ENCODE results near the gene KCNQ4. TPM values are rescaled to one million over a fixed set of nuclear protein-coding genes. Genes with fewer than 3 reads are reported as not detected.

Gene KCNQ4
- total RNA-seq, 1 donor from 2014 or later: 14.5 TPM

- TF ChIP-seq CTCF (IDR thresholded peaks at IDR 0.05): no peak
- Histone ChIP-seq H3K4me3 (peak overlapping the region; percentile 36 to 59), H3K4me1 (peaks cover 31 to 49% of the 10 kb centered on the region in 2 donors), H3K27ac (peak overlapping the region; percentile 84 to 95), H3K27me3 (no peaks in the 10 kb centered on the region), H3K9me3 (no peaks in the 10 kb centered on the region), H3K36me3 (no peaks in the 10 kb centered on the region)
- intact Hi-C loops (cut with DNase I): loop anchor here (5.0 kb wide), 1 partner anchor 109 kb away; the partner anchor contains the start of gene NFYC
- DNase-seq (ENCODE audit: low spot score in 2 of 2): no peak
Observed at GRCh38 chr1:40801742-40802077, 18.1 kb downstream of the KCNQ4 start.

- Histone ChIP-seq H3K36me3 (no peaks in the 10 kb centered on the region), H3K4me1 (peaks cover 31 to 50% of the 10 kb centered on the region in 2 donors), H3K4me3 (peak overlapping the region; percentile 36 to 59), H3K27ac (peak overlapping the region; percentile 84 to 95), H3K9me3 (no peaks in the 10 kb centered on the region), H3K27me3 (no peaks in the 10 kb centered on the region)
- peak; percentile 49 to 92 for DNase-seq (ENCODE audit: low spot score in 2 of 2)
- TF ChIP-seq CTCF (IDR thresholded peaks at IDR 0.05): no peak
- intact Hi-C loops (cut with DNase I): loop anchor here (5.0 kb wide), 1 partner anchor 110 kb away; the partner anchor contains the start of gene NFYC
Observed at GRCh38 chr1:40802078-40802741, 18.6 kb downstream of the KCNQ4 start.

- no peaks in the 10 kb centered on the region for H3K9me3 ChIP-seq
- TF ChIP-seq CTCF (IDR thresholded peaks at IDR 0.05): no peak
- peak overlapping the region; percentile 84 to 95 for H3K27ac ChIP-seq
- peak overlapping the region; percentile 36 to 59 for H3K4me3 ChIP-seq
- H3K27me3 ChIP-seq: no peaks in the 10 kb centered on the region
- intact Hi-C loops (cut with DNase I): loop anchor here (5.0 kb wide), 1 partner anchor 110 kb away; the partner anchor contains the start of gene NFYC
- no peaks in the 10 kb centered on the region for H3K36me3 ChIP-seq
- DNase-seq (ENCODE audit: low spot score in 2 of 2): no peak
- H3K4me1 ChIP-seq: peaks cover 29 to 50% of the 10 kb centered on the region in 2 donors
Observed at GRCh38 chr1:40802742-40803113, 19.1 kb downstream of the KCNQ4 start.

GRCh38 chr1:40803447-40803846 lies 19.9 kb downstream of the KCNQ4 start:
- DNase-seq (ENCODE audit: low spot score in 2 of 2): no peak
- Histone ChIP-seq H3K9me3 (no peaks in the 10 kb centered on the region), H3K4me3 (no peak overlapping the region), H3K27ac (peak overlapping the region; percentile 84 to 95), H3K4me1 (peaks cover 35 to 52% of the 10 kb centered on the region in 2 donors), H3K36me3 (no peaks in the 10 kb centered on the region), H3K27me3 (no peaks in the 10 kb centered on the region)
- no peak for TF ChIP-seq CTCF (IDR thresholded peaks at IDR 0.05)
- intact Hi-C loops (cut with DNase I): loop anchor here (5.0 kb wide), 1 partner anchor 111 kb away; the partner anchor contains the start of gene NFYC

- Histone ChIP-seq H3K36me3 (no peaks in the 10 kb centered on the region), H3K9me3 (no peaks in the 10 kb centered on the region), H3K4me1 (peaks cover 35 to 49% of the 10 kb centered on the region in 2 donors), H3K4me3 (no peak overlapping the region), H3K27me3 (no peaks in the 10 kb centered on the region), H3K27ac (peak overlapping the region in 1 of 2 donors; percentile 95)
- TF ChIP-seq CTCF (IDR thresholded peaks at IDR 0.05): no peak
- DNase-seq (ENCODE audit: low spot score in 2 of 2): no peak
- intact Hi-C loops (cut with DNase I): loop anchor here (5.0 kb wide), 1 partner anchor 112 kb away; the partner anchor contains the start of gene NFYC
Observed at GRCh38 chr1:40803902-40804301, 20.3 kb downstream of the KCNQ4 start.

Data from ascending aorta (tissue), 2 donors.